Stimulated activated CD4-positive, alpha-beta T cell treated with anti-CD3 and anti-CD28 coated beads, Interleukin-12 subunit alpha, Interleukin-12 subunit beta, amount 100 ng/mL, for 48 hours (primary cell): ENCODE data around the gene C5.
"Not testable (repeated sequence)": the region's sequence is repeated elsewhere in the genome, so short reads cannot be mapped to it uniquely, and the experiment has no call there.

Experiments used
- DNase-seq, 3 donors: peaks; one replicate each; pipeline ENCODE4 v3.0.0-alpha.2; 2020; ENCODE audit warnings: low read depth in 2 of 3, low spot score in 1 of 3

The C5 gene

DNA sequence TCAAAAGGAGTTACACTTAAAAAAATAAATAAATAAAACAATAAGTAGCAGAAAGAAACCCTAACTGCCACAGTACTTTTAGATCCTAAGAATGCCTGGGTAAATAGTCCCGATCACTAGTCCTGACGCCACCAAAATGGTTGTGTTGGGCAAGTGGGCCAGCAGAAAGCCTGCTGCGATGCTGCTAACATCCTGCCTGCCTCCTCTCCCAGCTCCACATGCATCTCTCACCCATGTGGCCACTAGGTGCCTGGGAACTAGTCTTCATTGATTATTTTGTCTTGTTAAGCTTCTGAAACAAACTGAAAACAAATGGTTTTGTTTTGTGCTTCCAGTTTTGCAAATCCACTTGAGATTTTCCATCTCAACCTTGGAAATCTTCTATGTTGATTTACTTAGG lies 69.1 kb downstream of the C5 start:
- no peak for DNase-seq

DNA sequence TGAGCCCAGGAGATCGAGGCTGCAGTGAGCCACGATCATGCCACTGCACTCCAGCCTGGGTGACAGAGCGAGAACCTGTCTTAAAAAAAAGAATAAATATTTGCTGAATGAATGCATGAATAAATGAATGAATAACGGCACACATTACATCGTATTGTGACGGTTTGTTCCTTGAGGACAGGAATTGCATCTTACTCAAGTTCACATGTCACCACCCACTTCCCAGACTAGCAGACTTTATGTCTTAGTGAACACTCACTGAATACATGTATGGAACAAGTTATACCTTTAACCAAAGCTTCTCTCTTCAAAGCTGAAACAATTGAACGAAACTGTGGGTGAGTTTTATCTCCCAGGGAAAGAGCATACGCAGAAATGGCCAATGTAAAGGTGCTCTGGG lies 70.3 kb downstream of the C5 start:
- DNase-seq, result no peak

DNA sequence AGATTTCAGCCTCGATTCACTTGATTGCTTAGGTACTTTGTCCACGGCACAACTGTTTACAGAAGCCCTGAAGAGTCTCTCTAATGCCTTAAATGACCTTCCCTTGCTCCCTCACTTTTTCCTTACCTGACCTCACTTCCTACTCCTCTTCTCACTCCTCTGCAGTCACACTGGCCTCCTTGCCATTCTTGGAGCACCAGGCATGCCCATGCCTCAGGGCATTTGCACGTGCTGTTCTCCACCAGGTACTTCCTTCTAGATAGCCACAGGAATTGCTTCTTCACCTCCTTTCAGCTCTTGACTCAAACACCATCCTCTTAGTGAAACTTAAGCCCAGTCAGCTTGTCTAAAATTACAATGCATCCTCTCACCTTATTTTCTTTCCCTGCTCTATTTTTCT lies 71.1 kb downstream of the C5 start:
- DNase-seq, result no peak

DNA sequence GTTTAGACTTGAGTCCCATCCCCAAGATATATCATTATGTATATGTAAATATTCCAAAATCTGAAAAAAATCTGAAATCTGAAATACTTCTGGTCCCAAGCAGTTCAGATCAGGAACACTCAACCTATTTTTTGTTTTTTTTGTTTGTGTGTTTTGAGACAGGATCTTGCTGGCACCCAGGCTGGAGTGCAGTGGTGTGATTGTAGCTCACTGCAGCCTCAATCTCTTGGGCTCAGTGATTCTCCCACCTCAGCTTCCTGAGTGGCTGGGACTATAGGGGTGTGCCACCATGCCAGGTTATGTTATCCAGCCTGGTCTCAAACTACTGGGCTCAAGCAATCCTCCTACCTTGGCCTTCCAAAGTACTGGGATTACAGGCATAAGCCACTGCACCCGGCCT lies 72.8 kb downstream of the C5 start:
- DNase-seq, result no peak

DNA sequence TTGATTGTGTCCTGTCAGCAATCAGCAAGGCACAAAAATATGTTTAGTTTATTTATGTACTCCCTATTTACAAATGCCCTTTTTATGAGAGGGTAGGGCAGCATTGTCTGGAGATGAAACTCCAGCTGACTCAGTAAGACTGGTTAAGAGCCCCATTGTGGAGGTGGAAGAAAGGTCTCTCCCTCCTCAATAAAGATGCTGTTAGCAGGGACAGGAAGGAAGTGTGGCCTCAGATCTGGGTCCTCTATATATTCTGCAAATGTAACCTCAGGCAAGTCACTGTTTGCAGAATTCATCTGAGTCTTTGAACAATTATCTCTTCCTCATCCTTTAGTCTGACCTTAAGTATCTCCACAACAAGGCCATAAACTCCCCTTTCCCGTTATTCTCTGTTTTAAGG lies 75.2 kb downstream of the C5 start:
- DNase-seq, result no peak

DNA sequence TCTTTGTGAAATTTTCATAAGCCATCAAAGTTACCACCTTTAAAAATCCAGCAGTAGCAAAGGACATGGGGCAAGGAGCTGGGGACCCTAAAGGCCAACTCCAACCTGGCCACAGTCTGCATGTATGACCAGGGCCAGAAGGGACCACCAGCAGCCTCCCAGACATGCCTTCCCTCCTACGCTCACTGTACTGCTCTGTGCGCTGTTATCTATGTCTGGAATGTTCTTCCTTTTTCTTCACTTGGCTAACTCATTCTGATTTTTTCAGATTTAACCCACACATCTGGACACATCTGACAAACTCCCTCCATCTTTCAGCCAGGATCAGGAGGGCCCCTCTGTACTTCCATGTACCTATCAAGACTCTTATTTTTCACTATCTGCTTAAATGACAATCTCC lies 75.9 kb downstream of the C5 start:
- no peak for DNase-seq

DNA sequence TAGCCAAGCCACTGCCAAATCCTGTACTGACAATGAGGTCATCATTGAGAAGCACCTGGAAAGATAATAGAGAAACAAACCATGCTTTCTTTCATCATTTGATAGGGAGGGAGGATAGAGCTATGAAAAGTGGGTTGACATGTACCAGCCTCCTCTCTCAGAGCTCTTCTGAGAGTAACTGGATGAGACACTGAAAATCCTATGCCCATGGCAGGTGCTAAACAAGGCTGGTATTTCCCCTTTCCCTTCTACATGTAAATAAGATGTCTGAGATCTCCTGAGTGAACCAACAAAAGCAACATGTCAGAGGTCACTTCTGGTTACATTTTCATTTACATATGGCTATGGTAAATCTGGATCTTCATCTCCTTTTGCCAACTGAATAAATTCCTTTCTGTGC lies 78.1 kb downstream of the C5 start:
- no peak for DNase-seq

DNA sequence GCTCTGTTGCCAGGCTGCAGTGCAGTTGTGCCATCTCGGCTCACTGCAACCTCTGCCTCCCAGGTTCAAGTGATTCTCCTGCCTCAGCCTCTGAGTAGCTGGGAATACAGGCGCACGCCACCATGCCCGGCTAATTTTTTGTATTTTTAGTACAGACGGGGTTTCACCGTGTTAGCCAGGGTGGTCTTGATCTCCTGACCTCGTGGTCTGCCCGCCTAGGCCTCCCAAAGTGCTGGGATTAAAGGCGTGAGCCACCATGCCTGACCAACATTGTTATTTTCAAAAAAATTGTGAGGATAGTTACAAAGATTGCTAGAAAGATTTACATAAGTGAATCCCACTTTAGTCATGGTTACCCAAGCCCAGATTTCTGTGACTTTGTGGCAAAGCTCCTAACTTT lies 78.6 kb downstream of the C5 start:
- not testable (repeated sequence) for DNase-seq

DNA sequence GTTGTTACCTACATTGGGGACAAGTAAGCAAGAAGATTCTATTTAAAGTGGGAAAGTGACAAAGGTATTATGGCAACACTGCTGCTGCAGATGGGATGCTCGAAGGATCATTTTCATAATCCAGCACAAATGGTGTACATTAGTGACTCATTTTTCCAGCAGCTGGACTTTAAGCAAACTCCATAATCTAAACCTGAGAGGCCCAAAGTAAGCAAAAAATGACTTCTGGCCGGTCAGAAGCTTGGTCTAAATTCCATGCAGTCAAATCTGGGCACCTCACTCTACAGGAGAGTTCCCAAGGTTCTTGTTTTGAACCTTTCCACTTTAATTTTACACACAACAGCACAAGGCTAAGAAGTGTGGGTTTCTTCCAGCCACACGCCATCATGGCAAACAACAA lies 79.8 kb downstream of the C5 start:
- no peak for DNase-seq

DNA sequence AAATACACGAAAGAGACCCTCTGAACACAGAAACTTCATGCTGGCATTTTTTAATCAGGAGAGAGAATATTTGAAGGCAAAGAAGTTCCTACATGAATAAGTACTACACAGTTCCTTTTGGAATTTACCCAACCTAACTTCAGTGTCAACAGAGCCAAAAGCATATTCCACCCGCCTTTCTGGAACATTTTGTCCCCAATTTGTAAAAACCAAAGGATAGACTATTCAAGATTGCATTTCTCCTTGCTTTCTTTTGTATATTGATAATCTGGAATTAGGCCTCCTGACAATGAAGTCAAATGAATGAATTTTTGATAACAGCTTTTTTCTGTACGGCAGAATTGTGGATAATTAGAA lies 84.1 kb downstream of the C5 start:
- no peak for DNase-seq

DNA sequence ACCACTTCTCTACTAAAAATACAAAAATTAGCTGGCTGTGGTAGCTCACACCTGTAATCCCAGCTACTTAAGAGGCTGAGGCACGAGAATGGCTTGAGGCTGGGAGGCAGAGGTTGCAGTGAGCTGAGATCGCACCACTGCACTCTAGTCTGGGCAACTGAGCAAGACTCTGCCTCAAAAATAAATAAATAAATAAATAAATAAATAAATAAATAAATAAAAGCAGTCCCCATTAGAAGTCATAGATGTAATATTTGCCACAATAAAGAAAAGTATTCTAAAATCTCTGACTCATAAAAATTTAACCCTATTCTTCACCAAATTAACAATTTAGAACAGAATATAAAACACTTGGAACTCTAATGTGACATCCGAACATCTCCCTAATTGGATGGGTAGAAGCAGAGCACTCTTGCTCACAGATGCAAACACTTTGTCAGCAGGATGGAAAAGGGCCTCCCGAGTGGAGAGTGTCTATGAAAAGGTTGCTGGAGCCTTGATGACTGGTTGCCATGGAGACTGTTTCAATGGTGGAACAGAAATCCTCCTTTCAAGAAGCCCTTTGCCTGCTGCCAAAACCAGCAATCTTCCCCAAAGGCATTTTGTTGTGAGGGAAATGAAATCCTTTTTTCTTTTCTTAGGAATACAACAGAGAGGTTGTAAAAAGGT lies 84.6 kb downstream of the C5 start:
- no peak for DNase-seq

DNA sequence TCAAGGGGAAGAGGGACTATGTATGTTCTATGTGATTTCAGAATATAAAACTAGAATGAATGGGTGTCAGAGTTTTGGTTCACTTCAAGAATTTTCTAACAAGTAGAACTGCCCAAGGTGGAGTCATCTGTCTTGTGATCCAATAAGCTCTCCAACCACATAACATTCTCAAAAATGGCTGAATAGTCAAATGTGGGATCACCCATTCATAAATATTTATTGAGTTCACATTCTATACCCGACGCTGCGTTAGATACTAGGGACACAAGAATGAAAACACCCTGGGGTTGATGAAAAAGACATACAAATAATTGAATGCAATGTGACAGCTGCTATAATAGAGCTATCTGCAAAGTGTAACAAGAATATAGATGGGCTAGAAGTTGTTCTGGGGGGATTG lies 88.1 kb downstream of the C5 start:
- no peak for DNase-seq

DNA sequence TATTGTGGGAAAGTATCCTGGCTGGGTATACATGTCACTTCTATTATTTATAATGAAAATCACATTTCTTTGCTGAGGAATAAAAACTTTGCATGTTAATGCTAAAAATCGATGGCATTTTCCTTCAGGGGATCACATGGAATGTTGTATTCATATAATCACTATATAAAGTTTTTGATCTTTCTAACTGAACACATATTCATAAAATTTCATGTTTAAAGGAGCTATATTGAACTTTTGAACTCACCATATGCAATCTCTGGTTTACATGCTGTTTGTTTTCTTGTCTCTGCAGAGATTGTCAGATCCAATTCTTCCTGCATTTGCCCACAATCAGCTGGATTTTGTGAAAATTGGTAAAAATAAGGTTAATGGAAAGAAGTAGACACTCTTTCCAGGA lies 90.1 kb downstream of the C5 start:
- DNase-seq, result no peak

DNA sequence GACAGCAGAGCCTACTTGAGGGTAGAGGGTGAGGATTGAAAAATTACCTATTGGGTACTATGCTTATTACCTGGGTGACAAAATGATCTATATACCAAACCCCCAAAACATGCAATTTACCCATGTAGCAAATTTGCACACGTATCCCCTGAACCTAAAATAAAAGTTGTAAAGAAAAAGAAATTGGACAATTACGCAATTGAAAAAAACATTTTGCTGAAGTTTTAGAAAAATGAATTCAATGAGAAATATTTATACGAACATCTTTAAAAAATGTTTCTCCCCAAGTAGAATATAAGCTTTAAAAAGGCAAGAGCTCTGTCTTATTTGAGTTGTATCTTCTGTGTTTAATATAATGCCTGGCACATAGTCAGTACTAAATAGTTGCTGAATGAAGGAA lies 93.2 kb downstream of the C5 start:
- no peak for DNase-seq

DNA sequence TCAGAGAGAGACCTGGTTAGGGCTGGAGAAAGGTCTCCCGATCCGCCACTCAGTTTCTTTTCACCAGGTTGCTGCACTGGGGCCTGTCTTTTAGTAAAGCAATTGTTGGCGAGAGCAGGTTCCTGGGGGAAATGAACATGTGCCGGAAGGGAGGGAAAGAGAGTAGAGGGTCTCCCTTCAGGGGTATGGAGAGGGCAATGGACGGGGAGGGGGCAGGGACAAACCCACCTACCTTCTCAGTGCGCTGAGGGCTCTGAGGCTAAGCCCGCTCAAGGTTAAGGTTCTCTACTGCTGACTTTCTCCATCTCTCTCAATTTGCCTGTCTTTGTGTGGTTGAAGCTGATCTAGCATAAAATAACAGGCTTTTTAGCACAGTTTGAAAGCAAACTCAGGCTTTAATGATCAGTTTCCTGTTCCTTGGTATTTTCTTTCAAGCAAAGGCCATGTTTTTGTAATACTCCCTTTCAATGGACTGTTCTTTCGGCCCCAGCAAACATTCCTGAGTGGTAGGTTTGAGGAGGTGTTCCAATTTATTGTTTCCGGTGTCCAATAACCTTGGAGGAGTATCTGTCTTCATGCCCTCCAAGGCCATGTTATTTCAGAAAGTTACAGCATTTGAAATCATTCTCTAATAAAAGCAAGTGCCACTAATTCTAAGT lies 98.0 kb downstream of the C5 start:
- DNase-seq, result no peak

DNA sequence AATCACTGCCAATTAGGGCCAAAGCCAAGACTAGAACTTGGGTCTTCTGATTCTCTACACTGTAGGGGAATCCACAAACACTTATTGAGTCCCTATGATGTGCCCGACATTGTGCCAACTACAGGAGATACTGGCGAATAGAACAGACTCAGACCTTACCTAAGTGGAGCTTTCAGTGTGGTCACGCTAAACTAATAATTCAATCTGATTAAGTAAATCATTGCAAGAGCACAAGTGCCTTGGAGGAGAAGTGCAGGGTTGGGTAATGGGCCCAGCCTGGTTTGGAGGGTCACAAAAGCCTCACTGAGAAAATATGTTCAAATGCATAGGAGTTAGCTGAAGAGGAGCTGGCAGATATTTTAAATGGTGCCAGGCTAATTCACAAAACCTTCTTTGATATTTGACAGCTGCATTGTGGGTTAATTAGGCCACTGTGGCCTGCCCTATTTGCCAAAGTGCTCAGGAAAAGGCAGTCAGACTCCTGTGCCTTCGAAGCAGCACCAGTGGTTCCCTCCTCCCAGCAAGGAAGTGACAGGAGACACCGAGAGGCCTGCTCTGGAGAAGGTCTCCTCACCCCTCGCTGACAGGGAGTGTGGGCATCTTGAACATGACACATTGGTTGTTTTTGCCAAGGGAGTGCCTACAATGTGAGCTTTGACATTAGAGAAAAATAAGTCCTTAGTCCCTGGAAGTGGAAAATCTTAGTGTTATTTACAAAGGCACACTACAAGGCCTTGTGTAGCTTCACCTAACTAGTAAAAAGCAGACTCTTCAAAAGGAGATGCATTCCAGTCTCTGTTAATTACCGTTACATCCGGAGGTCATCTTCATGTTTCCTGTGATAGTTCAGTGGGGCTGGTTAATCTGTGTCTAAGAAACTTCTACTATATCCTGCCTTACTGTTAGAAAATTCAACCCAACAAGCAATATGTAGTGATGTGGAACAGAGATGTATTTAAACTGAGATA lies 99.4 kb downstream of the C5 start:
- DNase-seq, result no peak

DNA sequence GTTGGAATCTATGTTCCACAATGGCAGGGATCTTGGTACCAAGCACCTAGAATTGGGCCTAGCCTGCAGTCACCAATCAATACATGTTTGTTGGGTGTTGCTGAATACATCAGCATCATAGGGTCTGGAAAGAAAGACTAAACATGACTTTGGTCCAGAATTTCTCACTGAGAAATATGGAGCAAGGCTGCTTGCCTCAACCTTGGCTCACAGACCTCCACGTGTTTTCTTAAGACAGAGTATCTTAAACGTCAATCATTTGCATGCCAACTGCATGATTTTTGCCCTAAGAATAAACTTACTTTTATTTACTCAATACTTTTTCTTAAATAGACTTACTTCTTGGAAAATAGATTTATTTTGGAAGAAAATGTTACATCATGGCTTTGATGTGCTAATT lies 100.8 kb downstream of the C5 start:
- DNase-seq, result no peak

DNA sequence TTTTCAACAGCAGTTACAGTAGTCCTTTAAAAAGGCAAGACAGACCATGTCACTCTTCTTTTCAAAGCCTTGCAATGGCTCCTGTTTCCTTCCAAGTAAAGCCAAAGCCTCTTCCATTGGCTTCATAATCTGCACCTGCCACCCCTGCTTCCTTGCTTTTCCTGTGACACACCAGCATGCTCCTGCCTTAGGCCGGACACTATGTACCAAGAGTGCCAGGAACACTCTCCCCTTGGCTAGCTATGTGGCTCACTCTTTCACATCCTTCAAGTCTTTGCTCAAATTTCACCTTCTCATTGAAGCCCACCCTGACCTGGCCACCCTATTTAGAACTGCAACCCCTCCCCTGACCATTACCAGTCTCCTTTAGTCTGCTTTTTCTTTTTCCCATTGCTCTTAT lies 101.3 kb downstream of the C5 start:
- no peak for DNase-seq

DNA sequence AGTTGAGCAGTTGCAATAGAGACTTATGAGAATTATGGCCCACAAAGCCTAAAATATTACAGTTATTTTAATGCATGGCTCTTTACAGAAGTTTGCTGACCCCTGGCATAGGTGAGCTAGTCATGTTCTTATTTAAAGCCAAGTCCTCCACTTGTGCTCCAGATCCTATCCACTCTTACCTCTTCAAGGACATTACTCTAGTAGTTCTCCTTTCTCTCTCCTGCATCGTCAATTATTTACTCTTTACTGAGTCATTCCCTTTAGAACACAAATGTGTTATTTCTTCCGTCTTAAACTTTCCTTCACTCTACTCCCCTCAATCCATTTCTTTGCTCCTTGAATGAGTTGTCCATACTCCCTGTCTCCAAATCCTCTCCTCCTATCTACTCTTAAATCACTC lies 102.9 kb downstream of the C5 start:
- DNase-seq, result no peak

DNA sequence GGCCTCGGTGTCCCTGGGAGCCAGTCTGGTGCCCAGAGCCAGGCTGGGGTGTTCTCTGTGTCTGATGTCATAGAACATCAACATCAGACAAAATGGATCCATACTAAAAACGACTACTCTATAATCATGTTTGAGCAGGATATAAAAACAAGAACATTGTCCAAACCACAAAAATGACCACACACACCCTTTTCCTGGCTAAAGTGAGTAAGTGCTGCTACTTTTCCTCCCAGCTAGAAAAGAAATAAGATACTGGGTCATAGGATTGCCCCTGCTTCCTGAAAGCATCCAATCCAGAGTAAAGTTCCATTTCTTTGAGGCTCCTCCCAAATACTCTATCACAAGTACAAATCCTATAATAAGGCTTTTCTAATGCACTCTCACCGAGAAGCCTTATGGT lies 103.8 kb downstream of the C5 start:
- DNase-seq, result no peak

DNA sequence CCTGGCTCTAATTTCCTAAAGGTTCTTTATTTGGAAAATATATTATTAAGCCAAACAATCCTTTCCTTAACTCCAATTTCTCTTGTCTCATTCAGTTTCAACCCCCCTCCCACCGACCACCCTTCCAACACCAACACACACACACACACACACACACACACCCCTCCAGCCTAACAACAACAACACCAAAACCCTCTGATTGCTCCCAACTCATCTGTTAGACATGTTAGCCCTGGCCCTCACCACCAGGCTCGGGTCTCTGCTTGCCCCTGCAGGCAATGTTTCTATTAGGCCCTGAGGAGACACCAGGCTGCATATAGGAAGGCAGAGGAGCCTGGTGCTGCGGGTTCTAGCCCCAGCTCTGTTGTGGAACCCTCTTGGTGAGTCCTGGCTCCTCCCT lies 105.1 kb downstream of the C5 start:
- DNase-seq, result no peak

DNA sequence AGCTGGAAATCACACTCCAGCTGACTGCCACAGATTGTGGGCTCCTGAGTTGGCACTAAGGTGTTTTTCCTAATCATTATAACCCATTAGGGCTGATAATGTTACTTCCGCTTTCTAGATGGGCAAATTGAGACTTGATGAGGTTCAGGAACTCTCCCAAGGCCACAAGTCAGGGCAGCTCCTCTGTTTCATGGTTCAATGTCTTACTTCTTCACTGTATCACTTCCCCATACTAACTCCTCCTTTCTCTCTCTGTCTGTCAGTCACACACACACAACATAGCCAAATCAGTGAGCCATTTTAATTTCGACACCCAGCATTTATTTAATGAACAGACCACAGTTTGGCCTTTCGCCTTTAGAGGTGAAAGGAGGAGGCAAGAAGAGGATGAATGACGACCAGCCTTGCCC lies 105.6 kb downstream of the C5 start:
- no peak for DNase-seq
